HG03558 (cell line): ENCODE measurements around the gene BSPH1.
"Not testable (repeated sequence)": the region's sequence is repeated elsewhere in the genome, so short reads cannot be mapped to it uniquely, and the experiment has no call there.

ENCODE experiments used
- ATAC-seq: cut with Tn5 transposase; IDR thresholded peaks from one replicate; pipeline ENCODE4 v1.9.1; 2021; ENCODE audit warnings: moderate number of reproducible peaks; ENCODE audit not compliant: unreplicated experiment; ENCODE audit errors: extremely low read depth

BSPH1 gene

DNA sequence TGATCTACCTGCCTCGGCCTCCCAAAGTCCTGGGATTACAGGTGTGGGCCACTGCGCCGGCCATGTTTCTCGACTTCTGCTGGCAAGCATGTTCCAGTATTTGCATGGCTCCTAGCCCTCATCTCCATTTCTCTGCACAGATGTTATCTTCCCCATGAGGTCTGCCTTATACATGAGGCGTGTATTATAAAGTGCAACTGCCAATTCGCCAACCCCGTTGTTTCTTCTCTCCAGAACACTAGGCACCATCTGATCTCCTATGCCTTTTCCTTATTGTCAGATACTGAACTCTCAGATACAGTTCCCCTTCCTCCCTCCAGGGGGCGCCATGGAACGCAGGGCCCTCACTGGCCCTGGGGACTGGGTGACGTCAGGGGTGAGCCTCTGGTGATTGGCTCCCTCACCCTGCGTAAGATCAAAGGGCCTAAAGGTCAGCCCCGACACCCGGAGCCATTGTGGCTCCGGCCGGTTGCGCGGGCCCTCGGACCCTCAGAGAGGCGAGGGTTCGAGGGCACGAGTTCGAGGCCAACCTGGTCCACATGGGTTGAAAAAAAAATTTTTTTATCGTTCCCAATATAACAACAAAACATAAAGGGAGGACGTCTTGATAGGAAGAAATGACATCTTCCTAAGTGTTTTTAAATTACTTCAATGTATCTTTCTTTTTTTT is 42.0 kb downstream of the BSPH1 start:
- ATAC-seq = not testable (repeated sequence)

DNA sequence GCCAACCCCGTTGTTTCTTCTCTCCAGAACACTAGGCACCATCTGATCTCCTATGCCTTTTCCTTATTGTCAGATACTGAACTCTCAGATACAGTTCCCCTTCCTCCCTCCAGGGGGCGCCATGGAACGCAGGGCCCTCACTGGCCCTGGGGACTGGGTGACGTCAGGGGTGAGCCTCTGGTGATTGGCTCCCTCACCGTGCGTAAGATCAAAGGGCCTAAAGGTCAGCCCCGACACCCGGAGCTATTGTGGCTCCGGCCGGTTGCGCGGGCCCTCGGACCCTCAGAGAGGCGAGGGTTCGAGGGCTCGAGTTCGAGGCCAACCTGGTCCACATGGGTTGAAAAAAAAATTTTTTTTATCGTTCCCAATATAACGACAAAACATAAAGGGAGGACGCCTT is 63.4 kb downstream of the BSPH1 start:
- ATAC-seq = not testable (repeated sequence)

DNA sequence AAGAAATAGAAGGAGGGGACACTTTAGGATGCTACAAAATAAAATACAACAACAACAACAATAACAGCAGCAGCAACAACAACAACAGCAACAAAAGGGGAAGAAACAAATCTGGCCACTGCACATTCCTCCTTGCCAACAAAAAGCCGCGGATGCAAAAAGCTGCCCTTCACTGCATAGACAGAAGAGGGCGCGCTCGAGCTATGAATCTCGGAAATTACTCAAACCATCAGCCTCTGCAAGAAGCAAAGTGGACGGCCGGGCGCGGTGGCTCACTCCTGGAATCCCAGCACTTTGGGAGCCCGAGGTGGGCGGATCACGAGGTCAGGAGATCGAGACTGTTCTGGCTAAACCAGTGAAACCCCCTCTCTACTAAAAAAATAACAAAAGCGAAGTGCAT is 71.9 kb downstream of the BSPH1 start:
- not testable (repeated sequence) for ATAC-seq
